ENCODE results near the gene PPARA.

Gene PPARA

GRCh38 chr22:46290843-46291785, 140.8 kb downstream of the PPARA start:
- FAIRE-seq (no peak), DNase-seq (ENCODE audit: insufficient read length) (no peak)
- TF ChIP-seq POLR2A (IDR thresholded peaks at IDR 0.05; ENCODE audit: low read depth, low read length) (no peak), POLR2AphosphoS5 (IDR thresholded peaks at IDR 0.05; ENCODE audit: low read depth, low read length) (no peak), TAF1 (IDR thresholded peaks at IDR 0.05; ENCODE audit: borderline replicate concordance, low read depth, low read length) (no peak)

GRCh38 chr22:46292173-46292572, 141.8 kb downstream of the PPARA start:
- DNase-seq (ENCODE audit: insufficient read length) (no peak), FAIRE-seq (no peak)
- TF ChIP-seq TAF1 (IDR thresholded peaks at IDR 0.05; ENCODE audit: borderline replicate concordance, low read depth, low read length) (no peak), POLR2A (IDR thresholded peaks at IDR 0.05; ENCODE audit: low read depth, low read length) (no peak), POLR2AphosphoS5 (IDR thresholded peaks at IDR 0.05; ENCODE audit: low read depth, low read length) (no peak)

GRCh38 chr22:46292732-46293131, 142.4 kb downstream of the PPARA start:
- FAIRE-seq, result no peak
- no peak for TF ChIP-seq POLR2AphosphoS5 (IDR thresholded peaks at IDR 0.05; ENCODE audit: low read depth, low read length)
- no peak for TF ChIP-seq POLR2A (IDR thresholded peaks at IDR 0.05; ENCODE audit: low read depth, low read length)
- TF ChIP-seq TAF1 (IDR thresholded peaks at IDR 0.05; ENCODE audit: borderline replicate concordance, low read depth, low read length), result no peak
- DNase-seq (ENCODE audit: insufficient read length), result no peak

All from GM12892 (cell line).